GM12864 (cell line): Measurements from ENCODE around the gene ACTA1.
A peak's percentile ranks its signal among the peaks of the same experiment; 100 is the strongest.

Experiments used
- DNase-seq: peaks from one replicate; pipeline ENCODE4 v3.0.0-alpha.2; 2011; ENCODE audit warnings: low read depth
- H3K4me3 ChIP-seq: 2 replicates; pipeline ENCODE4 v1.5.1; 2011; ENCODE audit warnings: mild to moderate bottlenecking, low read depth, low read length, control low read depth
- TF ChIP-seq, protein P1 (sequence below): IDR thresholded peaks from 2 replicates; pipeline ENCODE4 v1.5.1; 2011; ENCODE audit warnings: low read depth, mild to moderate bottlenecking, moderate library complexity, low read length, control low read depth, inconsistent platforms; ENCODE audit errors: missing control alignments

The ACTA1 gene

DNA sequence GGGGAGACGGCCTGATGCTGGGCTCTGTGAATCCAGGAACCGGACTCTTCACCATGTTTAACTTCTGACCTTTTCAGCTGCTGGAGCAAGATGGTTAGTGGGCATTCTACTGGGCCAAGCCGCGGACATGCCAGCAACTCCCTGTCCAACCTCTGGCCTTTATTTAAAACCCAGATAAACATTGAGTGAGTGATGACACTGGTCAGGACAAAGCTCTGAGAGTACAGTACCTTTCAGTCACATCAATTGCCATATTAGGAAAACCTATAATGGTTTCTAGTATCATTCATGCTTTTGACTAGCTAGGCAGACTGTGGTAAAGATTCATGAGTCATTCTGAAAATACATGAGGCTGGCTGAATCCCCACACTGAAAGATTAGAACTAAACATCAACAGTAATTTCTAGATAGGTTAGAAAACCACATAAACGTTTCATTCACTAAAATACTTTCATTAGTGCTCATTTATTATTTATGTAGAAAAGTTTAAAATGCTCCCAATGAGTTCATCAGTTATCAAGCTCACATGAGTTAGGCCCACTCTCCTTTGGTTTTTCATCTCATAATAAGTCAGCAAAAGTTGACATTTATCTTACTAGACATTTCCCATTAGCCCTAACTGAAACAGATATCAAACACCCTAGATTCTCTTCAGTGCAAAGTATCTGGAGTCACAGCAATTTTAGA, 7.1 kb upstream of the ACTA1 start:
- H3K4me3 ChIP-seq = no peak overlapping the region
- TF ChIP-seq, protein P1, sequence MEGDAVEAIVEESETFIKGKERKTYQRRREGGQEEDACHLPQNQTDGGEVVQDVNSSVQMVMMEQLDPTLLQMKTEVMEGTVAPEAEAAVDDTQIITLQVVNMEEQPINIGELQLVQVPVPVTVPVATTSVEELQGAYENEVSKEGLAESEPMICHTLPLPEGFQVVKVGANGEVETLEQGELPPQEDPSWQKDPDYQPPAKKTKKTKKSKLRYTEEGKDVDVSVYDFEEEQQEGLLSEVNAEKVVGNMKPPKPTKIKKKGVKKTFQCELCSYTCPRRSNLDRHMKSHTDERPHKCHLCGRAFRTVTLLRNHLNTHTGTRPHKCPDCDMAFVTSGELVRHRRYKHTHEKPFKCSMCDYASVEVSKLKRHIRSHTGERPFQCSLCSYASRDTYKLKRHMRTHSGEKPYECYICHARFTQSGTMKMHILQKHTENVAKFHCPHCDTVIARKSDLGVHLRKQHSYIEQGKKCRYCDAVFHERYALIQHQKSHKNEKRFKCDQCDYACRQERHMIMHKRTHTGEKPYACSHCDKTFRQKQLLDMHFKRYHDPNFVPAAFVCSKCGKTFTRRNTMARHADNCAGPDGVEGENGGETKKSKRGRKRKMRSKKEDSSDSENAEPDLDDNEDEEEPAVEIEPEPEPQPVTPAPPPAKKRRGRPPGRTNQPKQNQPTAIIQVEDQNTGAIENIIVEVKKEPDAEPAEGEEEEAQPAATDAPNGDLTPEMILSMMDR = no peak
- peak; percentile 72 for DNase-seq

DNA sequence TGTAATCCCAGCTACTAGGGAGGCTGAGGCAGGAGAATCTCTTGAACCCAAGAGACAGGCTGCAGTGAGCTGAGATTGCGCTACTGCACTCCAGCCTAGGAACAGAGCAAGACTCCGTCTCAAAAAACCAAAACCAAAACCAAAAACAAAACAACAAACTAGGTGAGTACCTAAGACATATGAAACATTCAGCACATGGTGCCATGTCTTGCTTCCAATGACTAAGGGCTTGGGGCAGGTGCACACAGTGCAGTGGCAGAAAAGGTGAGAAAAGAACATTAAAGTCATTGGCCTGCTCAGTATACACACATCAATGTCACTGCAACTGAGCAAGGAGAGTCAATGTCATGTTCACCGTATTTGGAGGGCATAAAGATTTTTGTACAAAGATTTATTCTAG, 4.1 kb upstream of the ACTA1 start:
- no peak for DNase-seq
- H3K4me3 ChIP-seq = no peak overlapping the region
- TF ChIP-seq, protein P1 = no peak

DNA sequence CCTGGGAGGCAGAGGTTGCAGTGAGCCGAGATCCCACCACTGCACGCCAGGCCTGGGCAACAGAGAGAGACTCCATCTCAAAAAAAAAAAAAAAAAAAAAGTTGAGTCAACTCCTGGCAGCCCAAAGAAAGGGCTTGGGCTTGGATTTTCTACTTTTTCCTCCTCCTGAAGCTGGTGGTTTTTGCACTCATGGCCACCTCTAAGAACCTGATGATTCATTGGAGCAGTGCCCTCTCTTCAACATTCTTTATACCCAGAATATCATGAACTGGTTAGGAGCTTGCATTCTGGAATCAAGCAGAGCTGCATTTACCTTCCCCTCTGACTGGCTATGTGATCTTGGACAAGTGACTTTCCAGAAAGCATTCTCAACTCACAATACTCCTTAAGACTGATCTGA, 3.5 kb upstream of the ACTA1 start:
- no peak overlapping the region for H3K4me3 ChIP-seq
- no peak for DNase-seq
- TF ChIP-seq, protein P1 = no peak

DNA sequence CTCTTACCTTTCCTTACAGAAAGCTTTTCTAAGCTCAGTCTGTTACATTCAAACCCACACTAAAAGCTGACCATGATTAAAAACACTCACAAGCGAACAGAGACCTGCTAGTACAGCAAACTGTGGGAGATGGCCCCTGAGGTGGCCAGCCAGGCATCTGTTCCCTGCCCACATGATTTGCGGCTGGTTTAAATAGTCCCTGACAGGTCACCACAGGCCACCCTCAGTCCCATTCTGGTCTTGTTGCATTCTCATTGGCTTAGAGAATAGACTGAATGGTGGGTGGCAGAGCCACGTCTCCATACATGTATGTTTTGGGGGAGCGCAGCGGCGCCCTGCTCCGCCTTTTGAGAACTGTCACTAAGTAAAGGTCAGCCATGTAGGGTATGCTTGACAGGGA, 2.3 kb upstream of the ACTA1 start:
- TF ChIP-seq, protein P1 = no peak
- H3K4me3 ChIP-seq = no peak overlapping the region
- no peak for DNase-seq

DNA sequence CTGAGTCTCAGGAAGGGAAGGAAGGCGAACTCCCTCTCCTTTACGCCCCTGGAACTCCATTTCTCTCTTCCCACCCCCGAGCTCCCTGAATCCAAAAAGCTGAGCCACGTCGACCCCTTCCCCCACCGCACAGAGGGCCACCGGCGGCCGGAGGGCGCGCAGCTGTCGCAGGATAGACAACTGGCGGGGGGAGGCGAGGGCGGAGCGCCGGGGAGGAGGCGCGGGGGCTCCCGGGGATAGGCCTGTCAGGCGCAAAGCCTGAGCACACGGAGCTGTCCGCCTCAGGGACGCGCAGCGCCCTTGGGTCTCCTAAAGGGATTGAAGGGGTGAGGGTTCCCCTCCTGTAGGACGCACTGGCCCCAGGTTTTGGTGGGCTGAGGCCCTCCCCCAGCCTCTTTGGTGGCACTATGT, 752 bp upstream of the ACTA1 start:
- no peak overlapping the region for H3K4me3 ChIP-seq
- no peak for DNase-seq
- TF ChIP-seq, protein P1 = no peak

DNA sequence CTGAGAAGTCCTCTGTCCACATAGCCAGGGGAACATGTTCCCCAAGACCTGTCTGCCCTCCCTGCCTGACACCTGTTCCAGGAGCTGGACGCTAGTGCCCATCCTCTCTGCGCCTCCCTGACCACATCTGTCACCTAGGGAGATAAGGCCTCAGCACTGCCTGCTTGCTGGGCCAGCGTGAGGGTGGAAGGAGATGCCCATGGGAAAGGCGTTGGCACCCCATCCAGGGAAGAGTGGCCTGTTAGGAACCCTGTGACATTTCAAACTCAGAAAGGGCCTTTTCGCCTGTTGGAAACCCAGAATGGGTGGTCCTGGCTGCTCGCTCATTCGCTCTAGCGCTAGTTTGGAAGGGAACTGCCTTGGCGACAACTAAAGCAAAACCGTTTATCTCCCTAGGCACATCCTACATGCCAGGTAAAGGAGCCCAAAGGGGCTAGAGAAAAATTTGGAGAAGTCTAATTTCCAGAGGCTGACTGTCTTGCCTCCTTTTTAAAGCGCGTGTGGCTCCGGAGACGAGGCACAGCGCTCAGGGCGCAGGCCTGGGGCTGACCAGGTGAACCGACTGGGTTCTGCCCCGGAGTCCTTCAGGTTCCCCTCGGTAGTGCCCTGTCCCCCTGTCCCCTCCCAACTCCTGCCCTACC, 410 bp downstream of the ACTA1 start:
- no peak overlapping the region for H3K4me3 ChIP-seq
- no peak for DNase-seq
- TF ChIP-seq, protein P1 = no peak

DNA sequence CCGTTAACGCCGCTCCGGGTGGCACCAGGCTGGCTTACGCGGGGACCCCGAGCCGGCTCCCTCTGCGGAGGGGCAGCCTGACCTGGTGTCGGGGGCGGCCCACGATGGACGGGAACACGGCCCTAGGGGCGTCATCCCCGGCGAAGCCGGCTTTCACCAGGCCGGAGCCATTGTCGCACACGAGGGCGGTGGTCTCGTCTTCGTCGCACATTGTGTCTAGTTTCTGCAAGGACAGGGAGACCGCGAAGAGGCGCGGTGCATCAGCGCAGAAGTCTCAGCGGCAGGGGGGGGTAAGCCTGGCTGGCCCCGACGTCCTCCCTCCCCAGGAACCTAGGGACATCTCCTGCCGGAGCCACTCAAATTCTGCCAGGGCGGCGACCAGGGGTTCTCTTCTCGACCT, 989 bp downstream of the ACTA1 start:
- TF ChIP-seq, protein P1 = no peak

More for the DNA sequence above, 989 bp downstream of the ACTA1 start:
- DNase-seq = no peak
- no peak overlapping the region for H3K4me3 ChIP-seq
